ENCODE data around the gene STAP2.

STAP2 gene

GRCh38 chr19:4366666-4367335 lies 28.2 kb upstream of the STAP2 start:
- H3K4me3 ChIP-seq (replicated peaks; ENCODE audit: insufficient read depth, low read length) = no peak overlapping the region
- DNase-seq (ENCODE audit: low read depth in 1 of 2, low spot score in 1 of 2) = no peak
- H3K27ac ChIP-seq (replicated peaks) = no peak overlapping the region
- H3K27me3 ChIP-seq (ENCODE audit: insufficient read depth, poor library complexity, severe bottlenecking) = no peaks in the 10 kb centered on the region
- TF ChIP-seq REST (IDR thresholded peaks at IDR 0.05; ENCODE audit: insufficient replicate concordance, low read depth) = no peak
- TF ChIP-seq POLR2AphosphoS5 (IDR thresholded peaks at IDR 0.05; ENCODE audit: low read depth) = no peak
- no peak for TF ChIP-seq SPI1 (IDR thresholded peaks at IDR 0.05; ENCODE audit: borderline replicate concordance, low read depth)
- TF ChIP-seq GABPA (IDR thresholded peaks at IDR 0.05; ENCODE audit: low read depth) = no peak
- no peak for TF ChIP-seq CTCF (IDR thresholded peaks at IDR 0.05; ENCODE audit: insufficient read depth, low read length)

- no peak for DNase-seq (ENCODE audit: low read depth in 1 of 2, low spot score in 1 of 2)
- no peaks in the 10 kb centered on the region for H3K27me3 ChIP-seq (ENCODE audit: insufficient read depth, poor library complexity, severe bottlenecking)
- H3K27ac ChIP-seq (replicated peaks) = no peak overlapping the region
- TF ChIP-seq SPI1 (IDR thresholded peaks at IDR 0.05; ENCODE audit: borderline replicate concordance, low read depth) (no peak), POLR2AphosphoS5 (IDR thresholded peaks at IDR 0.05; ENCODE audit: low read depth) (no peak), REST (IDR thresholded peaks at IDR 0.05; ENCODE audit: insufficient replicate concordance, low read depth) (no peak), GABPA (IDR thresholded peaks at IDR 0.05; ENCODE audit: low read depth) (no peak), CTCF (IDR thresholded peaks at IDR 0.05; ENCODE audit: insufficient read depth, low read length) (no peak)
- no peak overlapping the region for H3K4me3 ChIP-seq (replicated peaks; ENCODE audit: insufficient read depth, low read length)
These were observed 27.4 kb upstream of the STAP2 start for GRCh38 chr19:4365791-4366665.

- H3K27ac ChIP-seq (replicated peaks) = no peak overlapping the region
- no peak overlapping the region for H3K4me3 ChIP-seq (replicated peaks; ENCODE audit: insufficient read depth, low read length)
- TF ChIP-seq SPI1 (IDR thresholded peaks at IDR 0.05; ENCODE audit: borderline replicate concordance, low read depth) = no peak
- TF ChIP-seq REST (IDR thresholded peaks at IDR 0.05; ENCODE audit: insufficient replicate concordance, low read depth) = no peak
- TF ChIP-seq POLR2AphosphoS5 (IDR thresholded peaks at IDR 0.05; ENCODE audit: low read depth) = no peak
- no peak for TF ChIP-seq GABPA (IDR thresholded peaks at IDR 0.05; ENCODE audit: low read depth)
- no peak for TF ChIP-seq CTCF (IDR thresholded peaks at IDR 0.05; ENCODE audit: insufficient read depth, low read length)
- no peaks in the 10 kb centered on the region for H3K27me3 ChIP-seq (ENCODE audit: insufficient read depth, poor library complexity, severe bottlenecking)
- DNase-seq (ENCODE audit: low read depth in 1 of 2, low spot score in 1 of 2) = no peak
These were observed 26.7 kb upstream of the STAP2 start for GRCh38 chr19:4365341-4365740.

All from HL-60 (cell line).